HEK293T (cell line): ENCODE measurements around the gene LAGE3.

Source experiments
- BHLHE40 ChIP-seq: fragments of 450-650 bp; IDR thresholded peaks from 2 replicates; pipeline ENCODE4 v1.6.1; 2016; ENCODE audit warnings: mild to moderate bottlenecking, moderate library complexity, borderline replicate concordance
- ELF4 ChIP-seq: fragments of 450-650 bp; IDR thresholded peaks from 2 replicates; pipeline ENCODE4 v1.6.1; 2017; ENCODE audit warnings: antibody characterized with exemption
- FOXA1 ChIP-seq: fragments of 450-650 bp; IDR thresholded peaks from 2 replicates; pipeline ENCODE4 v1.6.1; 2016; ENCODE audit warnings: mild to moderate bottlenecking
- FOXK2 ChIP-seq: fragments of 450-650 bp; IDR thresholded peaks from 2 replicates; pipeline ENCODE4 v1.6.1; 2016; ENCODE audit warnings: mild to moderate bottlenecking
- L3MBTL2 ChIP-seq: fragments of 450-650 bp; conservative IDR thresholded peaks from 2 replicates; pipeline ENCODE4 v1.6.1; 2016; ENCODE audit warnings: mild to moderate bottlenecking
- SP1 ChIP-seq: fragments of 450-650 bp; IDR thresholded peaks from 2 replicates; pipeline ENCODE4 v1.6.1; 2017
- SUZ12 ChIP-seq: fragments of 450-650 bp; IDR thresholded peaks from 2 replicates; pipeline ENCODE4 v1.6.1; 2016; ENCODE audit warnings: mild to moderate bottlenecking
- TARDBP ChIP-seq: fragments of 450-650 bp; IDR thresholded peaks from 2 replicates; pipeline ENCODE4 v1.6.1; 2016
- ZNF384 ChIP-seq: fragments of 450-650 bp; IDR thresholded peaks from 2 replicates; pipeline ENCODE4 v1.6.1; 2016

GRCh38 chrX:154487518-154488290 lies 8.6 kb upstream of the LAGE3 start:
- TF ChIP-seq ZNF384 (no peak), ELF4 (no peak), FOXK2 (no peak), TARDBP (no peak), FOXA1 (no peak), BHLHE40 (no peak), L3MBTL2 (no peak), SP1 (no peak), SUZ12 (no peak)
